SU-DHL-6 (cell line): ENCODE data around the gene TPM4.

Source experiments
- CTCF ChIP-seq: fragments of 200-600 bp; sonication (generic); IDR thresholded peaks from one replicate; pipeline ENCODE4 v1.5.1; 2017; ENCODE audit warnings: antibody characterized with exemption, mild to moderate bottlenecking, low read length, moderate library complexity; ENCODE audit not compliant: insufficient read depth, poor library complexity, severe bottlenecking
- EZH2phosphoT487 ChIP-seq: fragments of 200-600 bp; sonication (generic), shearing (Covaris generic); conservative IDR thresholded peaks from 2 replicates; pipeline ENCODE4 v1.6.1; 2018; ENCODE audit warnings: mild to moderate bottlenecking, antibody characterized with exemption, low read length, moderate library complexity, mixed read lengths

- no peak for TF ChIP-seq CTCF
- TF ChIP-seq EZH2phosphoT487 = no peak
Measured at GRCh38 chr19:16041991-16042386, 34.3 kb upstream of the TPM4 start.
